GM18511 (cell line): ENCODE results near the gene LILRB3.
"Not testable (repeated sequence)": the region's sequence is repeated elsewhere in the genome, so short reads cannot be mapped to it uniquely, and the experiment has no call there.

Source experiments
- ATAC-seq: cut with Tn5 transposase; IDR thresholded peaks from one replicate; pipeline ENCODE4 v1.9.1; 2021; ENCODE audit warnings: mild to moderate bottlenecking, moderate library complexity; ENCODE audit not compliant: unreplicated experiment

The LILRB3 gene

GRCh38 chr19:54191011-54191810 lies 31.6 kb downstream of the LILRB3 start, which contains the start of gene TSEN34:
Gene TSEN34 (plus strand): TSS chr19:54191308. CDS start chr19:54191365, 57 bp downstream.
- peak; percentile 34 for ATAC-seq

GRCh38 chr19:54190503-54191010 lies 32.2 kb downstream of the LILRB3 start:
- peak; percentile 54 for ATAC-seq

DNA sequence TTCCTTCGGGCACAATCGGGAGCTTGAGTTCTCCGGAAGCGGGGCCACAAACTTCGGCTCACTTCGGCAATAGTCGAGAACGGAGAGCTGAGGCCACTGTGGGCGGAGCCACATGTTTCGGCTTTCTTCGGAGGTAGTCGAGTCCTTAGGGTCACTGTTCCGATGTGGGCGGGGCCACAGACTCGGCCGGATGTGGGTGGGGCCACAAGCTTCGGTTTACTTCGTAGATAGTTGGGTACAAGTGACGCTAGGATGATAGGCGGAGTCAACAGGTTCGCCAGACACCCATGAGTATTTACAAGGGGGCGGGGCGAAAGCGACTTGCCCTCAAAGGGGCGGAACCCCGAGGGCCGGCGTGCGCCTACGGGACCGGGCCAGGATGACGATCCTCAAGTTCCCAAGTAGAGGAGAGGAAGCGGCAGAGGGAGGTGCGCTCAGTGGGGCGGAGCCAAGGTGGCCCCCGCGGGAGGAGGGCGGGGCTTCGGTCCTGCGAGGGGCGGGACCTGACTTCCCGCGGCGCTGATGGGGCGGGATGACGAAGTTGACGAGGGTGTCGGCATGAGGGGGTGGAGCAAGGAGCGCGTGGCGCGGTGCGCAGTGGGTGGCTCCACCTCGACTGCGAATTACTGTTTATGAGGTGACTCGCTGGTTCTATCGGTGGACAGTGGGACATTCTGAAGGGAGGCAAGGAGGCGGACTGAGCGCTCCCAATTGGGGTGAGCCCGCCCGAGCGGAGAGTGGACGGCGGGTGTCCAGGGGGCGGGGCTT lies 32.9 kb downstream of the LILRB3 start:
- peak; percentile 52 for ATAC-seq

GRCh38 chr19:54189145-54189734 lies 33.6 kb downstream of the LILRB3 start, which contains the start of gene MBOAT7:
Gene MBOAT7 (minus strand): TSS chr19:54189580. CDS start chr19:54188508, 1,072 bp downstream.
- peak; percentile 27 for ATAC-seq

- ATAC-seq = no peak
These were observed 34.5 kb downstream of the LILRB3 start for GRCh38 chr19:54188215-54188871.

DNA sequence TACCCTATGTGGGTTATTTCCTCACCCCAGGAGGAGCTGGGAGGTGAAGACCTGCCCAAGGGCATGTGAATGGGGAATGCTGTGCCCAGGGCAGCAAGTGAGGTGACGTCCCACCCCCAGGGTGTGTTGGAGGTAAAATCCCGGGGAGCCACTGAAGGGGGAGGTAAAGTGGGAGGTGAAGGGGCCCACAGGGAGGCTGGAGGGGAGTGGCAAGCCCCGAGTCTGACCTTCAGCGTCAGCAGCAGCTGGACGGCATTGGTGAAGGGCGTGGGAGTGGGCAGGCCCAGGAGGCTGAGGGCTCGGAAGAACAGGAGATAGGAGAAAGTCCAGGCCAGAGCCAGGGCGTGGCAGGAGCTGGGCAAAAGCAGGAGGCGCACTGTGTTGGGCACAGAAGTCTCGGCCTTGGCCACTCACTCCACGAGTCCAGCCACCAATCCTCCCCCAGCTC lies 35.8 kb downstream of the LILRB3 start:
- ATAC-seq = no peak

DNA sequence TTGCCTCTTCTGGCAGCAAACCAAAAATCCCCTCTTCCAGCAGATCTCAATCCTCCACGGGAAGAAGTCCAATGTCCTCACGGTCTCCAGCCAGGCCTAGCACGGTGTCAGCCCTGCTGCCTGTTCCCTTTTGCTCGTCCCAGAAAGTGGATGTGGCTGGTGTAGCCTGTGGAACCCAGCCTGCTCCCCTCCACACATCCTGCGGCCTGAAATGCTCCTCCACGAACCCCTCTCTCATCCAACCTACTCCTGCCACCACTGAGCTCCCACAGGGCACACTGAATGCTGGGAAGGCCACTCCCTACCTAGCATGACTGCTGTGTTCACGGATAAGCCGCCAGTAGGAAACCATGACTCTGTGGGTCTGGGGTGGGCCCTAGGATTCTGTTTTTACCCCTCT lies 36.5 kb downstream of the LILRB3 start:
- ATAC-seq = no peak

- ATAC-seq = no peak
These were observed 39.4 kb downstream of the LILRB3 start for GRCh38 chr19:54183431-54183830.

- not testable (repeated sequence) for ATAC-seq
These were observed 40.9 kb downstream of the LILRB3 start for GRCh38 chr19:54181894-54182293.

DNA sequence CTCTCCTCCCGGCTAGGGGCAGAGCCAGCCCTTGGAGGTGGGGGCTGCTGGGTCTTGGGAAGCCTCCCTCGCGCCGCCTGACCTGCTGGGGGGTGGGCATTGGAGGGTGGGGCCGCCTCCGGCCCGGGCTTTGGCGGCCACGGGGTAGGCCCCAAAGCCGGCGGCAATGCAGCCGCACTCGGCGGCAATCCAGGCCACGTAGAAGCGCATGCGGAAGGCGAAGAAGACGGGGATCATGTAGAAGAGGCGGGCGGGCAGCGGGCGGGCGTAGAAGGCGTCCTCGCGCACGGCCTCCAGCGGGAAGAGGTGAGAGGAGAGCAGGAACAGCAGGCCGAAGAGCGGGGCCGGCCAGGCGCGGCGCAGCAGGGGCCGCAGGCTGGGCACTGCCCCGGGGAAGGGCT lies 42.1 kb downstream of the LILRB3 start:
- ATAC-seq = no peak

- no peak for ATAC-seq
These were observed 42.8 kb downstream of the LILRB3 start for GRCh38 chr19:54179921-54180461.

GRCh38 chr19:54179262-54179852 lies 43.5 kb downstream of the LILRB3 start:
- ATAC-seq = no peak

- ATAC-seq = no peak
These were observed 44.1 kb downstream of the LILRB3 start for GRCh38 chr19:54178581-54179261.

- no peak for ATAC-seq
These were observed 48.6 kb downstream of the LILRB3 start for GRCh38 chr19:54173951-54174834.

DNA sequence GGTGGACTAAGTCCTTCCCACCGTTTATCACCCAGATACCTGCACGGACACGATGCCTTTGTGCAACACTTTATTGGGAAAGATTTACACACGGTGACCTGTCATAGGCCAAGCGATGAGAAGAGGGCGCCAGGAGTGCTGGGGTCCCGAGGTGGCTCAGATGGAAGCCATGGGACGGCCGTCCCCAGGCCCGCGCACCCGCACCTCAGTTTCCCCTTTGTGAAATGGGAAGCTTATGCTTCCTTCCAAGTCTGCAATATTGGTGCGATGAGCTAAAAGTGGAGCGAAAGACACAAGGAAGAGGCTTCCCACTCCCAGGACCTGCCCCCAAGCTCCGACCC lies 49.5 kb downstream of the LILRB3 start:
- ATAC-seq = no peak

GRCh38 chr19:54172471-54173358 lies 50.1 kb downstream of the LILRB3 start, which contains the start of gene TMC4:
Gene TMC4 (minus strand): TSS chr19:54173160. CDS start chr19:54173117, 43 bp downstream.
- no peak for ATAC-seq

GRCh38 chr19:54171736-54172431 lies 50.9 kb downstream of the LILRB3 start:
- ATAC-seq = not testable (repeated sequence)
